GM12875 (cell line): ENCODE data around the gene GTSF1L.

Experiments used
- H3K4me3 ChIP-seq: one replicate; pipeline ENCODE4 v1.5.1; 2011; ENCODE audit warnings: low read depth, low read length, control low read depth
- CTCF ChIP-seq: IDR thresholded peaks from 2 replicates; pipeline ENCODE4 v1.5.1; 2011; ENCODE audit warnings: low read depth, mild to moderate bottlenecking, control low read depth, inconsistent platforms, low read length, moderate library complexity, borderline replicate concordance; ENCODE audit not compliant: insufficient read depth

Gene GTSF1L

GRCh38 chr20:43680981-43681380 is 45.8 kb downstream of the GTSF1L start:
- TF ChIP-seq CTCF = no peak
- no peak overlapping the region for H3K4me3 ChIP-seq

GRCh38 chr20:43676368-43676767 is 50.4 kb downstream of the GTSF1L start:
- no peak overlapping the region for H3K4me3 ChIP-seq
- no peak for TF ChIP-seq CTCF
